ENCODE measurements around the gene PRSS36. TPM values are rescaled to one million over a fixed set of nuclear protein-coding genes. Genes with fewer than 3 reads are reported as not detected.
"Not testable (repeated sequence)": the region's sequence is repeated elsewhere in the genome, so short reads cannot be mapped to it uniquely, and the experiment has no call there.

The PRSS36 gene
- total and polyA plus RNA-seq, 10 donors: 0.70 to 2.6 (median 1.5) TPM; not detected in 1

- DNase-seq: no peak
- no peaks in the 10 kb centered on the region for H3K27me3 ChIP-seq (replicated peaks in 1 of 7)
- peak overlapping the region; percentile 93 to 99 (median 96) for H3K27ac ChIP-seq
- WGBS, 5 donors: 1 to 3% (median 1%) methylated on average over 18 to 27 of the region's 27 CpGs
- peak overlapping the region; percentile 73 to 98 (median 93) for H3K4me3 ChIP-seq
- H3K9me3 ChIP-seq: no peaks in the 10 kb centered on the region
- intact Hi-C loops (cut with DNase I; ENCODE audit: low total_unique reads): loop anchor here (2.0 kb wide), 1 partner anchor 36 kb away; no protein-coding TSS in a partner anchor
- H3K4me1 ChIP-seq: peaks cover 45 to 69% (median 60%) of the 10 kb centered on the region in 6 donors
- peaks cover 0 to 25% (median 20%) of the 10 kb centered on the region in 6 donors for H3K36me3 ChIP-seq
- TF ChIP-seq POLR2AphosphoS5 (IDR thresholded peaks at IDR 0.05): no peak
- no peak for TF ChIP-seq CTCF (IDR thresholded peaks at IDR 0.05 in 8 of 11, conservative IDR thresholded peaks at IDR 0.05 in 3 of 11)
- TF ChIP-seq POLR2A (IDR thresholded peaks at IDR 0.05): no peak
These were observed 29.4 kb upstream of the PRSS36 start for GRCh38 chr16:31179219-31179746.

- H3K27me3 ChIP-seq (replicated peaks in 1 of 7): no peaks in the 10 kb centered on the region
- peak overlapping the region in 1 of 8 donors; percentile 47 for H3K4me3 ChIP-seq
- H3K4me1 ChIP-seq: peaks cover 23 to 48% (median 39%) of the 10 kb centered on the region in 6 donors
- H3K36me3 ChIP-seq: peaks cover 0 to 4% (median 0%) of the 10 kb centered on the region in 6 donors
- intact Hi-C loops (cut with DNase I; ENCODE audit: low total_unique reads): no loop called here
- no peaks in the 10 kb centered on the region for H3K9me3 ChIP-seq
- peak overlapping the region in 5 of 8 donors; percentile 22 to 98 (median 93) for H3K27ac ChIP-seq
- TF ChIP-seq CTCF (IDR thresholded peaks at IDR 0.05 in 8 of 11, conservative IDR thresholded peaks at IDR 0.05 in 3 of 11) (no peak), POLR2AphosphoS5 (IDR thresholded peaks at IDR 0.05) (no peak), POLR2A (IDR thresholded peaks at IDR 0.05) (no peak)
- no peak for DNase-seq
- 12 to 26% (median 19%) methylated on average over 3 of the region's 3 CpGs for WGBS, 5 donors
These were observed 27.3 kb upstream of the PRSS36 start for GRCh38 chr16:31177136-31177535.

GRCh38 chr16:31170048-31170447 is 20.2 kb upstream of the PRSS36 start:
- DNase-seq; H3K27ac ChIP-seq; intact Hi-C loops (cut with DNase I; ENCODE audit: low total_unique reads); H3K4me3 ChIP-seq; H3K9me3 ChIP-seq; H3K36me3 ChIP-seq; H3K4me1 ChIP-seq; H3K27me3 ChIP-seq (replicated peaks in 1 of 7): not testable (repeated sequence)
- whole genome bisulfite sequencing, 5 donors: no CpG with 5 or more reads among the region's 2 CpGs

GRCh38 chr16:31168848-31169247 is 19.0 kb upstream of the PRSS36 start:
- H3K27ac ChIP-seq: no peak overlapping the region
- 58 to 90% (median 64%) methylated on average over 2 of the region's 2 CpGs for WGBS, 5 donors
- TF ChIP-seq POLR2A (IDR thresholded peaks at IDR 0.05) (no peak), POLR2AphosphoS5 (IDR thresholded peaks at IDR 0.05) (no peak), CTCF (IDR thresholded peaks at IDR 0.05 in 8 of 11, conservative IDR thresholded peaks at IDR 0.05 in 3 of 11) (no peak)

More at GRCh38 chr16:31168848-31169247, 19.0 kb upstream of the PRSS36 start:
- no peaks in the 10 kb centered on the region for H3K9me3 ChIP-seq
- H3K36me3 ChIP-seq: no peaks in the 10 kb centered on the region
- no peak overlapping the region for H3K4me3 ChIP-seq
- no peaks in the 10 kb centered on the region for H3K27me3 ChIP-seq (replicated peaks in 1 of 7)
- DNase-seq: no peak
- intact Hi-C loops (cut with DNase I; ENCODE audit: low total_unique reads): no loop called here
- H3K4me1 ChIP-seq: no peaks in the 10 kb centered on the region
